Spleen (tissue), 7 donors: ENCODE results near the gene METTL4.

Source experiments
- POLR2A ChIP-seq, 3 donors: fragments of 450-650 bp; IDR thresholded peaks; one replicate each; pipeline ENCODE4 v1.5.1; 2017; ENCODE audit warnings: antibody characterized with exemption in 3 of 3, mild to moderate bottlenecking in 1 of 3
- POLR2AphosphoS5 ChIP-seq, 3 donors: sonication (generic); formaldehyde crosslinking; IDR thresholded peaks; one replicate each; pipeline ENCODE4 v1.5.1; 2017; ENCODE audit warnings: antibody characterized with exemption in 3 of 3
- TF ChIP-seq, protein P1 (sequence below), 11 experiments: fragments of 200-600 bp in 7 of 11; fragments of 450-650 bp in 4 of 11; sonication (generic) in 4 of 11; IDR thresholded peaks in 8 of 11; conservative IDR thresholded peaks in 3 of 11; 1 replicate in 7 of 11; 2 replicates in 4 of 11; pipeline versions ENCODE4 v1.4.0 to v1.8.0; 2016 to 2021; ENCODE audit warnings: antibody characterized with exemption in 11 of 11, inconsistent platforms in 4 of 11, mild to moderate bottlenecking in 1 of 11
- donor health status: DM: no; HTN: no; CAD: no; lungs with moderate emphysema.
- donor health status: DM: no; HTN: no; CAD: no.
- donor health status: DM: no; HTN: no; CAD: no.

DNA sequence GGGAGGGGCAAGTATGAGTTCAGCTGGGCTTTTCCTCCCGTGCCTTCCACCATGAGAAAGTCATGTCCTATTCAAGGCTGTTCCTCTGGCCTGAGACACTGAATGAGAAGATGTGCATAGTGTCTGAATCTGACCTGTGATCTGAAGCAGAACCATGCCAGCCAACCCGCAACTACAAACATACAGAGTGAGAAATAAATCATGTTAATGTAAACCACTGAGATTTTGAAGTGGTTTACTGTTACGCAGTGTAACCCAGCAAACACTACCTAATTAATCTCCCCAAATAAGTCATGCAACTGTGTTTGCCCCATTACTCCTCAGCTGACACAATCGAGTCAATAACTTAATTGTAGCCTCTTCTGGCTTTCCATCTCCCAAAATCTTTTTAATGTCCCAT is 49.2 kb downstream of the METTL4 start:
- TF ChIP-seq, protein P1, sequence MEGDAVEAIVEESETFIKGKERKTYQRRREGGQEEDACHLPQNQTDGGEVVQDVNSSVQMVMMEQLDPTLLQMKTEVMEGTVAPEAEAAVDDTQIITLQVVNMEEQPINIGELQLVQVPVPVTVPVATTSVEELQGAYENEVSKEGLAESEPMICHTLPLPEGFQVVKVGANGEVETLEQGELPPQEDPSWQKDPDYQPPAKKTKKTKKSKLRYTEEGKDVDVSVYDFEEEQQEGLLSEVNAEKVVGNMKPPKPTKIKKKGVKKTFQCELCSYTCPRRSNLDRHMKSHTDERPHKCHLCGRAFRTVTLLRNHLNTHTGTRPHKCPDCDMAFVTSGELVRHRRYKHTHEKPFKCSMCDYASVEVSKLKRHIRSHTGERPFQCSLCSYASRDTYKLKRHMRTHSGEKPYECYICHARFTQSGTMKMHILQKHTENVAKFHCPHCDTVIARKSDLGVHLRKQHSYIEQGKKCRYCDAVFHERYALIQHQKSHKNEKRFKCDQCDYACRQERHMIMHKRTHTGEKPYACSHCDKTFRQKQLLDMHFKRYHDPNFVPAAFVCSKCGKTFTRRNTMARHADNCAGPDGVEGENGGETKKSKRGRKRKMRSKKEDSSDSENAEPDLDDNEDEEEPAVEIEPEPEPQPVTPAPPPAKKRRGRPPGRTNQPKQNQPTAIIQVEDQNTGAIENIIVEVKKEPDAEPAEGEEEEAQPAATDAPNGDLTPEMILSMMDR (IDR thresholded peaks at IDR 0.05 in 8 of 11, conservative IDR thresholded peaks at IDR 0.05 in 3 of 11) = no peak
- TF ChIP-seq POLR2AphosphoS5 (IDR thresholded peaks at IDR 0.05) = no peak
- TF ChIP-seq POLR2A (IDR thresholded peaks at IDR 0.05) = no peak
